Transverse colon (tissue), 4 donors: ENCODE data around the gene CDK15. TPM values are rescaled to one million over a fixed set of nuclear protein-coding genes. Genes with fewer than 3 reads are reported as not detected.

Source experiments
- DNase-seq: peaks from one replicate; pipeline ENCODE4 v3.0.0-alpha.2; 2019
- H3K27ac ChIP-seq, 4 donors: fragments of 200-600 bp; sonication (generic); 2 replicates each; pipeline ENCODE4 v1.5.1; 2016 to 2018; ENCODE audit warnings: inconsistent platforms in 4 of 4
- H3K27me3 ChIP-seq: fragments of 200-600 bp; sonication (generic); 2 replicates; pipeline ENCODE4 v1.5.1; 2017; ENCODE audit warnings: inconsistent platforms
- H3K36me3 ChIP-seq, 4 donors: fragments of 200-600 bp; sonication (generic); 2 replicates each; pipeline ENCODE4 v1.5.1; 2017 to 2019; ENCODE audit warnings: inconsistent platforms in 4 of 4
- H3K4me1 ChIP-seq, 4 donors: fragments of 200-600 bp; sonication (generic); 2 replicates each; pipeline ENCODE4 v1.5.1; 2017 to 2020; ENCODE audit warnings: inconsistent platforms in 4 of 4
- H3K4me3 ChIP-seq, 4 donors: fragments of 200-600 bp; sonication (generic); 1 replicate in 1 of 4; 2 replicates in 3 of 4; pipeline versions ENCODE4 v1.5.1 to v1.6.1; 2017 to 2019; ENCODE audit warnings: inconsistent platforms in 4 of 4
- H3K9me3 ChIP-seq, 2 donors: fragments of 200-600 bp; sonication (generic); 2 replicates each; pipeline ENCODE4 v1.5.1; 2017 to 2019; ENCODE audit warnings: inconsistent platforms in 2 of 2
- EP300 ChIP-seq: sonication (generic); formaldehyde crosslinking; IDR thresholded peaks from one replicate; pipeline ENCODE4 v1.6.1; 2017; ENCODE audit warnings: antibody characterized with exemption, low read depth
- POLR2A ChIP-seq: fragments of 450-650 bp; IDR thresholded peaks from one replicate; pipeline ENCODE4 v1.6.1; 2016; ENCODE audit warnings: antibody characterized with exemption, mild to moderate bottlenecking, moderate library complexity
- POLR2AphosphoS5 ChIP-seq, 3 donors: sonication (generic); formaldehyde crosslinking; IDR thresholded peaks; one replicate each; pipeline ENCODE4 v1.6.1; 2016; ENCODE audit warnings: antibody characterized with exemption in 3 of 3
- WGBS, 2 donors: methylation state at CpG; one replicate each; pipeline ENCODE4 v1.1.5; 2018; ENCODE audit warnings: low coverage in 1 of 2; 5-methylcytosine and 5-hydroxymethylcytosine counted together
- in situ Hi-C, 4 donors: fragments of 200-750 bp; cut with MboI; loops; one replicate each; pipeline versions ENCODE4 v1.15.0 to v1.15.1; 2017; ENCODE audit warnings: low sequenced_read_pairs in 3 of 4, low pct_ligation_motif_present in 1 of 4, low pct_unique_long_range_greater_than_20kb in 1 of 4
- intact Hi-C: fragments of 100-400 bp; cut with DNase I; formaldehyde crosslinking; loops from one replicate; pipeline ENCODE4 v1.15.1; 2023; ENCODE audit warnings: low total_unique reads
- total RNA-seq, 4 donors: library from RNA; depleted of rRNA; stranded (reverse); fragments of >200 nt; gene quantifications; one replicate each; pipeline ENCODE4 v1.1.0, GENCODE V29; 2016
- TF ChIP-seq, protein P1 (sequence below), 5 experiments: fragments of 200-600 bp in 3 of 5; fragments of 450-650 bp in 2 of 5; sonication (generic) in 3 of 5; IDR thresholded peaks; 1 replicate in 2 of 5; 2 replicates in 3 of 5; pipeline ENCODE4 v1.5.1; 2016 to 2017; ENCODE audit warnings: antibody characterized with exemption in 5 of 5, inconsistent platforms in 3 of 5, mild to moderate bottlenecking in 2 of 5, moderate library complexity in 1 of 5

CDK15 gene
- total RNA-seq, 4 donors from 2014 or later = 0.14 to 0.79 TPM; not detected in 2

DNA sequence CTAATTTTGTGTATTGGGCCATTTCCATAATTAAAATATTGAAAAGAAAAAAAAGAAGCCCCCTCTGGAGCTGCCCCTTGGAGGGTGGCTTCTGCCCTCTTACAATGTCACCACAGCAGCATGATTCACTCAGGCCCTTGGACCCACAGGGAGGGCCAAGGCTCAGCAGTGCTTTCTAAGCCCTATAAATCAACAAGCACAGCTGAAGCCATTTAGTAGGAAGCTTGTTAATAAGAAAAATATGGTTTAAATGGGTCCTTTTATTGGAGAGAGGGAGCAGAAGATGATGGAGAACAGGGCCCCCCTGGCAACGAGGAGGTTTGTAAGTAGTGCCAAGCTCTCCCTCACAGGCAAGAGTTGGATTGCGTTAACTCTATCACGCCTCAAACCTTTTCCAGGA lies 119.7 kb downstream of the CDK15 start:
- Histone ChIP-seq H3K4me1 (no peaks in the 10 kb centered on the region), H3K36me3 (no peaks in the 10 kb centered on the region), H3K4me3 (no peak overlapping the region), H3K27me3 (no peaks in the 10 kb centered on the region), H3K27ac (no peak overlapping the region), H3K9me3 (no peaks in the 10 kb centered on the region)
- in situ Hi-C loops (no loop called here), intact Hi-C loops (no loop called here)
- TF ChIP-seq, protein P1, sequence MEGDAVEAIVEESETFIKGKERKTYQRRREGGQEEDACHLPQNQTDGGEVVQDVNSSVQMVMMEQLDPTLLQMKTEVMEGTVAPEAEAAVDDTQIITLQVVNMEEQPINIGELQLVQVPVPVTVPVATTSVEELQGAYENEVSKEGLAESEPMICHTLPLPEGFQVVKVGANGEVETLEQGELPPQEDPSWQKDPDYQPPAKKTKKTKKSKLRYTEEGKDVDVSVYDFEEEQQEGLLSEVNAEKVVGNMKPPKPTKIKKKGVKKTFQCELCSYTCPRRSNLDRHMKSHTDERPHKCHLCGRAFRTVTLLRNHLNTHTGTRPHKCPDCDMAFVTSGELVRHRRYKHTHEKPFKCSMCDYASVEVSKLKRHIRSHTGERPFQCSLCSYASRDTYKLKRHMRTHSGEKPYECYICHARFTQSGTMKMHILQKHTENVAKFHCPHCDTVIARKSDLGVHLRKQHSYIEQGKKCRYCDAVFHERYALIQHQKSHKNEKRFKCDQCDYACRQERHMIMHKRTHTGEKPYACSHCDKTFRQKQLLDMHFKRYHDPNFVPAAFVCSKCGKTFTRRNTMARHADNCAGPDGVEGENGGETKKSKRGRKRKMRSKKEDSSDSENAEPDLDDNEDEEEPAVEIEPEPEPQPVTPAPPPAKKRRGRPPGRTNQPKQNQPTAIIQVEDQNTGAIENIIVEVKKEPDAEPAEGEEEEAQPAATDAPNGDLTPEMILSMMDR (IDR thresholded peaks at IDR 0.05) = no peak
- TF ChIP-seq EP300 = no peak
- no peak for TF ChIP-seq POLR2AphosphoS5 (IDR thresholded peaks at IDR 0.05)
- TF ChIP-seq POLR2A = no peak
- no peak for DNase-seq
- 83% methylated on average over 3 of the region's 3 CpGs; no CpG with 5 or more reads in 1 of the 2 donors for whole genome bisulfite sequencing, 2 donors

DNA sequence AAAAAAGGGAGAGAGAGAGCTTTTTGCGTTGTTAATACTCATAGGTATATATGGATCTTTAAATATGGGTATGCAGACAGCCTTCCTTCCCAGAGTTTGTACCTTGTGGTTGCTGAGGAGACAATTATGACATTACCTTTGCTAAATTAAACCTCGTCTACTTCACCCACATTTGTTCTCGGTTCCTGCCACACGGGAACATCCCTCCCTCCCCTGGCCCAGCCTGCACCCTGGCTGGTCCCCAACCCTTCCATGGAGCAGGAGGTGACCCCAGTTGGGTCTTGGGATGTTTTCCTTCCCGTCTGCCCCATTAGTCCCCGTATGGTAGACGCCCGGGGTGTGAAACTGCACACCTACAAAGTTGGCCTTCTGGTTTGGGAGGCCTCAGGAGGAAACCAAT lies 122.0 kb downstream of the CDK15 start:
- DNase-seq = no peak
- intact Hi-C loops (no loop called here), in situ Hi-C loops (no loop called here)
- H3K27me3 ChIP-seq = no peaks in the 10 kb centered on the region
- H3K9me3 ChIP-seq = no peaks in the 10 kb centered on the region
- no peak overlapping the region for H3K27ac ChIP-seq
- WGBS, 2 donors = 87 to 100% methylated on average over 3 to 8 of the region's 8 CpGs
- TF ChIP-seq, protein P1 (IDR thresholded peaks at IDR 0.05) = no peak
- no peak for TF ChIP-seq POLR2A
- no peak for TF ChIP-seq POLR2AphosphoS5 (IDR thresholded peaks at IDR 0.05)
- TF ChIP-seq EP300 = no peak
- H3K4me1 ChIP-seq = no peaks in the 10 kb centered on the region
- no peaks in the 10 kb centered on the region for H3K36me3 ChIP-seq
- H3K4me3 ChIP-seq = no peak overlapping the region

GRCh38 chr2:201929281-201930026 lies 123.1 kb downstream of the CDK15 start:
- WGBS, 2 donors = 79 to 85% methylated on average over 2 to 3 of the region's 3 CpGs
- Histone ChIP-seq H3K36me3 (no peaks in the 10 kb centered on the region), H3K27me3 (no peaks in the 10 kb centered on the region), H3K4me1 (no peaks in the 10 kb centered on the region), H3K4me3 (no peak overlapping the region), H3K9me3 (no peaks in the 10 kb centered on the region), H3K27ac (no peak overlapping the region)
- in situ Hi-C loops = no loop called here
- TF ChIP-seq POLR2AphosphoS5 (IDR thresholded peaks at IDR 0.05) (no peak), EP300 (no peak), POLR2A (no peak)
- TF ChIP-seq, protein P1 (IDR thresholded peaks at IDR 0.05) = no peak
- intact Hi-C loops = no loop called here
- DNase-seq = no peak

DNA sequence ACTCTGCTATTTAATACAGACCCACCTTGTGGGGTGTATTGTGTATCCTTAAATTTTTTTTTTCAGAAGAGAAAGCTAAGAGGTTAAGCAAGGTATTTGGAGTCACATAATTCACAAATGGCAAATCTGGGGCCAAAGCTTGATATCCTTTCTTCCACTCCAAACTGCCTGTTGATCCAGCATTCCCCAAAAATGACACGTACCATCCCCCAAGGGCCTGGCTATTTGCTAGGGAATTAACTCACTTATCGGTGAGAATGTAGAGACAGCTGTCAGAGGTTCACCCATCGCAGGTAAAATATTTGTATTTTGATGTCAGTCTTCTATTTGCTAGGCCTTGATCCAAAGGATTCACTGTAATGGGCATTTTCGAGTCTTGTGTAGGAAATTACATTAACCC lies 123.7 kb downstream of the CDK15 start:
- no peaks in the 10 kb centered on the region for H3K36me3 ChIP-seq
- no peaks in the 10 kb centered on the region for H3K9me3 ChIP-seq
- no peaks in the 10 kb centered on the region for H3K4me1 ChIP-seq
- H3K27ac ChIP-seq = no peak overlapping the region
- no peaks in the 10 kb centered on the region for H3K27me3 ChIP-seq
- in situ Hi-C loops (no loop called here), intact Hi-C loops (no loop called here)
- TF ChIP-seq EP300 = no peak
- no peak for TF ChIP-seq POLR2A
- no peak for TF ChIP-seq POLR2AphosphoS5 (IDR thresholded peaks at IDR 0.05)
- TF ChIP-seq, protein P1 (IDR thresholded peaks at IDR 0.05) = no peak
- no peak overlapping the region for H3K4me3 ChIP-seq
- 79% methylated on average over 4 of the region's 4 CpGs; no CpG with 5 or more reads in 1 of the 2 donors for WGBS, 2 donors
- DNase-seq = no peak
